ENCODE data around the gene ERN1.
A peak's percentile ranks its signal among the peaks of the same experiment; 100 is the strongest.

ERN1 gene

GRCh38 chr17:64097196-64097936 is 32.6 kb downstream of the ERN1 start:
- no peak for DNase-seq
- Mint-ChIP-seq H3K4me3 (no peak overlapping the region), H3K27me3 (no peaks in the 10 kb centered on the region), H3K4me1 (ENCODE audit: low read depth) (peaks cover 54% of the 10 kb centered on the region), H3K36me3 (ENCODE audit: low read depth) (peaks cover 39% of the 10 kb centered on the region), H3K9me3 (no peaks in the 10 kb centered on the region), H3K27ac (no peak overlapping the region)

GRCh38 chr17:64096037-64096436 is 33.9 kb downstream of the ERN1 start:
- no peaks in the 10 kb centered on the region for H3K27me3 Mint-ChIP-seq
- H3K4me1 Mint-ChIP-seq (ENCODE audit: low read depth): peaks cover 64% of the 10 kb centered on the region
- no peaks in the 10 kb centered on the region for H3K9me3 Mint-ChIP-seq
- H3K4me3 Mint-ChIP-seq: no peak overlapping the region
- DNase-seq: no peak
- no peak overlapping the region for H3K27ac Mint-ChIP-seq
- peaks cover 38% of the 10 kb centered on the region for H3K36me3 Mint-ChIP-seq (ENCODE audit: low read depth)

GRCh38 chr17:64095144-64095882 is 34.6 kb downstream of the ERN1 start:
- H3K36me3 Mint-ChIP-seq (ENCODE audit: low read depth): peaks cover 38% of the 10 kb centered on the region
- H3K9me3 Mint-ChIP-seq: no peaks in the 10 kb centered on the region
- DNase-seq: no peak
- no peak overlapping the region for H3K4me3 Mint-ChIP-seq
- H3K27ac Mint-ChIP-seq: peak overlapping the region; percentile 54
- H3K4me1 Mint-ChIP-seq (ENCODE audit: low read depth): peaks cover 68% of the 10 kb centered on the region
- no peaks in the 10 kb centered on the region for H3K27me3 Mint-ChIP-seq

- Mint-ChIP-seq H3K4me1 (ENCODE audit: low read depth) (peaks cover 72% of the 10 kb centered on the region), H3K27ac (peak overlapping the region; percentile 63), H3K27me3 (no peaks in the 10 kb centered on the region), H3K4me3 (no peak overlapping the region), H3K36me3 (ENCODE audit: low read depth) (peaks cover 38% of the 10 kb centered on the region), H3K9me3 (no peaks in the 10 kb centered on the region)
- DNase-seq: no peak
These were observed 35.5 kb downstream of the ERN1 start for GRCh38 chr17:64094412-64094811.

DNA sequence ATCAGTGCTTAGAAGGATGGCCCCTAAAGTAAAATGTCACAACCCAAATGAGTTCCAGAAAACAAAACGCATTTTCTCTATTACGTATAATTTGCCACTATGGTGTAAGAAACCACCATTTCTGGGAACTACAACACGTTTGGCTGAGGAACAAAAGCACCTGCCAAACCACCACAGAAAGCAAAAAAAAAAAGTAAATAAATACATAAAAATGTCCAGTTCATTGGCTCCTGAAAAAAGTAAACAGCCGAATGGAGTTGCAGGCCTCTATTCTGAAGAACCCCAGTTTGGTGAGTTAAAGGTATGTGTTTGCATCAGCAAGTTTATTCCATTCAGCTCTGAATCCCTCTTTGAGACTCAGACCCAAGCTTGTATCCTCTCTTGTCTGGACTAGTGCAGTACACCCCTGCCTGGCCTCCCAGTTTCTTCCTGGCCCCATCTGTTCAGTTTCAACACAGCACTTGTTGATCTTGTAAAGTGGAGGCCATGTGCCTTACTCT is 36.9 kb downstream of the ERN1 start:
- peak overlapping the region; percentile 17 for H3K27ac Mint-ChIP-seq
- no peak overlapping the region for H3K4me3 Mint-ChIP-seq
- H3K36me3 Mint-ChIP-seq (ENCODE audit: low read depth): peaks cover 39% of the 10 kb centered on the region
- DNase-seq: no peak
- no peaks in the 10 kb centered on the region for H3K9me3 Mint-ChIP-seq
- no peaks in the 10 kb centered on the region for H3K27me3 Mint-ChIP-seq
- peaks cover 76% of the 10 kb centered on the region for H3K4me1 Mint-ChIP-seq (ENCODE audit: low read depth)

- H3K4me3 Mint-ChIP-seq: no peak overlapping the region
- peak overlapping the region; percentile 91 for H3K27ac Mint-ChIP-seq
- H3K4me1 Mint-ChIP-seq (ENCODE audit: low read depth): peaks cover 77% of the 10 kb centered on the region
- H3K27me3 Mint-ChIP-seq: no peaks in the 10 kb centered on the region
- no peaks in the 10 kb centered on the region for H3K9me3 Mint-ChIP-seq
- DNase-seq: no peak
- peaks cover 31% of the 10 kb centered on the region for H3K36me3 Mint-ChIP-seq (ENCODE audit: low read depth)
These were observed 37.8 kb downstream of the ERN1 start for GRCh38 chr17:64092113-64092512.

GRCh38 chr17:64091571-64091970 is 38.4 kb downstream of the ERN1 start:
- DNase-seq: no peak
- H3K27me3 Mint-ChIP-seq: no peaks in the 10 kb centered on the region
- peaks cover 26% of the 10 kb centered on the region for H3K36me3 Mint-ChIP-seq (ENCODE audit: low read depth)
- H3K9me3 Mint-ChIP-seq: no peaks in the 10 kb centered on the region
- peak overlapping the region; percentile 91 for H3K27ac Mint-ChIP-seq
- H3K4me1 Mint-ChIP-seq (ENCODE audit: low read depth): peaks cover 75% of the 10 kb centered on the region
- H3K4me3 Mint-ChIP-seq: peak overlapping the region; percentile 53

GRCh38 chr17:64091116-64091515 is 38.8 kb downstream of the ERN1 start:
- H3K36me3 Mint-ChIP-seq (ENCODE audit: low read depth): peaks cover 24% of the 10 kb centered on the region

DNA sequence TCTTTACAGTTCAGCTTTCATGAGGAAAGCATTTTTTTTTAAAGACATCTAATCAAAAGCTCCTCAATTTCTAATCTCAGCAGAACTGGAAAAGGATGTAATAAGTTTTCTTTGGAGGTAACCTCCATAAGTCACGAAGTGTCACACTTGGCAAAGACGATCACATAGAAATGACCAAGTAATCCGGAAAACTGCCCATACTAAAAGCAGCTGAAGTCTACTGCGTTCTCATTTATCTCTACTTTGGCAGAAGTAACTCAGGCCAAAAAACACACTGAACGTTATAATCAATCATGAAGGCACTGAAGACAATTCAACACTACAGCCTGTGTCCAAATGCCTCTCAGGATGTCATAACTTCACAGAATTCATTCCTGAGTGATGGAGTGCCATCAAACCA is 39.8 kb downstream of the ERN1 start:
- Mint-ChIP-seq H3K27ac (peak overlapping the region; percentile 52), H3K4me1 (ENCODE audit: low read depth) (peaks cover 64% of the 10 kb centered on the region), H3K36me3 (ENCODE audit: low read depth) (peaks cover 19% of the 10 kb centered on the region), H3K4me3 (no peak overlapping the region), H3K27me3 (no peaks in the 10 kb centered on the region), H3K9me3 (no peaks in the 10 kb centered on the region)
- DNase-seq: no peak

More at GRCh38 chr17:64091116-64091515, 38.8 kb downstream of the ERN1 start:
- Mint-ChIP-seq H3K4me1 (ENCODE audit: low read depth) (peaks cover 73% of the 10 kb centered on the region), H3K27me3 (no peaks in the 10 kb centered on the region), H3K4me3 (peak overlapping the region; percentile 53), H3K27ac (peak overlapping the region; percentile 91), H3K9me3 (no peaks in the 10 kb centered on the region)
- DNase-seq: peak; percentile 43

DNA sequence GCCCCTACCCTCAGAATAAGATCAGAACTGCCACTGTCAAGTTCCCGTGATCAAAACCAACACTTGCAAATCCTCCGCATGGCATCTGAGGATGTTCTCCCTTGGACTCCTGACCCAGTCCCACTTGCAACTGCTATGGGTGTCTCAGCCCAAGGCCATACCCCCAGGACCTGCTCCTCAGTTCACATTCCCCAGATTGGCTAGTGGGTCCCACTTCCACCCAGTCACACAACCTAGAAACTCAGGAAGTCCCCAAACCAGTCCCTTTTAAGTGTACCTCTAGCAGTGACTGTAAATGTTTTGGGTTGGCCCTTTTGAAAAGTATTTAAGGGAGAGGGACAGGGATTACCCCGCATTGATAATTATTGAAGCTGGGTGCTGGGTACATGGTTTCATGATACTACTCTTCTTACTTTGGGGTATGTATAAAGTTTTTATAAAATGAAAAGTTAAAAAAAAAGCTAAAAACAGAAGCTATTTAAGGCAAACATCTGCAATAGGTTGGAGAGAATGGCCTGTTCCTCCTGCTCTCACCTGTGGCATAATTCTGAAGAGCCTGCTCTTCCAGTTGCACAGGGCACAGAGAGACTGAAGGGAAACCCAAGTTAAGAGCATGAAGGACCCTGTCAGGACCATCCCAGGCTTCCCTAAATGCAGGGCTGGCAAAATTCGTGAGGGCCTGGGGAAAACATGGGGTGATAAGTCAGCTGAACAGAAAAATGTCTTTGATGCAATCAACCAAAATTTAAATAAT is 42.5 kb downstream of the ERN1 start:
- no peak for DNase-seq
- H3K36me3 Mint-ChIP-seq (ENCODE audit: low read depth): peaks cover 8% of the 10 kb centered on the region
- H3K4me1 Mint-ChIP-seq (ENCODE audit: low read depth): peaks cover 48% of the 10 kb centered on the region
- H3K27me3 Mint-ChIP-seq: no peaks in the 10 kb centered on the region
- no peak overlapping the region for H3K4me3 Mint-ChIP-seq
- no peak overlapping the region for H3K27ac Mint-ChIP-seq
- no peaks in the 10 kb centered on the region for H3K9me3 Mint-ChIP-seq

DNA sequence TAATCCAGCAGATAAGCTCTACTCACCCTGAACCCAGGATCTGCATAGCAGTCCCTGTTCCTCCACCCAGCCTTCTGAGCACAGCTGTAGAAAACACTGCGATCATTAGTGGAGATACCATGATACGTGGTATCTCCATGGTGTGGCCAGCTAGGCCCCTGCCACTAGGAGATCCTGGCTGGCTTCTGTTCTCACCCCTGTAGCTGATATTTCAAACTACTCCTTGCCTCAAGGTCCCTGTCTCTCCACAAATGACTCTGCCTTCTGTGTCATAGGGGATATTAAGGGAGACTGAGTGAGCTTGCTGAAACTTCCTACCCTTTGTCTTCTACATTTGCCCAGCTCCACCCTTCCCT is 44.3 kb downstream of the ERN1 start:
- no peaks in the 10 kb centered on the region for H3K27me3 Mint-ChIP-seq
- no peak overlapping the region for H3K27ac Mint-ChIP-seq
- peaks cover 3% of the 10 kb centered on the region for H3K36me3 Mint-ChIP-seq (ENCODE audit: low read depth)
- no peak overlapping the region for H3K4me3 Mint-ChIP-seq
- DNase-seq: no peak
- peaks cover 33% of the 10 kb centered on the region for H3K4me1 Mint-ChIP-seq (ENCODE audit: low read depth)
- no peaks in the 10 kb centered on the region for H3K9me3 Mint-ChIP-seq

DNA sequence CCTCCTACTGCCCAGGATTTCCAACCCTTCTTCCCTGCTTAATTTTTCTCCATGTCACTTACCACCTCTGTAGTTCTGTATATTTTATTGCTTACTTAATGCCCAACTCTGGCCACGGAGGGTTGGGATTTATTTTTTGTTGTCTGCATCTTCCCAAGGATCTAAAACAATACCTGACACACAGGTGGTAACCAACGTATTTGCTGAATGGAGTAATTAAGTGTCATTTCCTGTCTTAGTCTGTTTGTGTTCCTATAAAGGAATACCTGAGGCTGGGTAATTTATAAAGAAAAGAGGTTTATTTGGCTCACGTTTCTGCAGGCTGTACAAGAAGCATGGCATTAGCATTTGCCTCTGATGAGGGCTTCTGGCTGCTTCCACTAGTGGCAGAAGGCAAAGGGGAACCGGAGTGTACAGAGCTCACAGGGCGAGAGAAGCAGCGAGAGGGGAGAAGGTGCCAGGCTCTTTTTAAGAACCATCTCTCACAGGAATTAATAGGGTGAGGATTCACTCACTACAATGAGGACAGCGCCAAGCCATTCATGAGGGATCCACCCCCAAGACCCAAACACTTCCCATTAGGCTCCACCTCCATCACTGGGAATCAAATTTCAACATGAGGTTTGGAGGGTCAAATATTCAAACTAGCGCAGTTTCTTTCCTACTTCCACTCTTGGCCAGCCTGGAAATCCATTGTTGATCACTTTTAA is 44.8 kb downstream of the ERN1 start:
- Mint-ChIP-seq H3K27ac (no peak overlapping the region), H3K4me3 (no peak overlapping the region), H3K27me3 (no peaks in the 10 kb centered on the region), H3K36me3 (ENCODE audit: low read depth) (peaks cover 5% of the 10 kb centered on the region), H3K9me3 (no peaks in the 10 kb centered on the region), H3K4me1 (ENCODE audit: low read depth) (peaks cover 33% of the 10 kb centered on the region)
- DNase-seq: no peak

GRCh38 chr17:64084086-64084939 is 45.6 kb downstream of the ERN1 start:
- no peaks in the 10 kb centered on the region for H3K9me3 Mint-ChIP-seq
- DNase-seq: no peak
- no peak overlapping the region for H3K4me3 Mint-ChIP-seq
- H3K36me3 Mint-ChIP-seq (ENCODE audit: low read depth): peaks cover 12% of the 10 kb centered on the region
- no peaks in the 10 kb centered on the region for H3K27me3 Mint-ChIP-seq
- peaks cover 33% of the 10 kb centered on the region for H3K4me1 Mint-ChIP-seq (ENCODE audit: low read depth)
- no peak overlapping the region for H3K27ac Mint-ChIP-seq
